ENCODE data around the gene FNBP1L.
A peak's percentile ranks its signal among the peaks of the same experiment; 100 is the strongest.

The FNBP1L gene

DNA sequence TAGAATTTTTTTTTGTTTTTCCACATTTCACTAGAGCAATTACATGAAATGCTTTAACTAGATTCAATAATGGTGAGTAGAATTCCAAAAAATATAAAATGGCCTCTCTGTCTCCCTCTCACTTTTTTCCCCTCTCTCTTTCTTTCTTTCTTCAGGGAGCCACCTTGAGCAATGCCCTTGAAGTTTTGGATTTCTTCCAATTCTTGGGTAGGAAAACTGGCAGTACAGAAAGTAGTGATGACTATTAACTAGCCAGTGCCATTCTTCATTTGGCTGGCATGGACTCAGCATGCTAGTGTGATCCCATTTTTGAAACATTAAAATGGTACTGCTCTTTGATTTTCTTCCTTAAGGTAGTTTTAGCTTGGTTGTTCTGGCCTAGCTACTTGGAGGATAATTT is 4.5 kb upstream of the FNBP1L start:
- no peak overlapping the region for H2AFZ ChIP-seq (ENCODE audit: low read length)
- no peaks in the 10 kb centered on the region for H4K20me1 ChIP-seq (ENCODE audit: insufficient read depth, low read length)
- H3K4me3 ChIP-seq (ENCODE audit: low read depth, low read length, poor library complexity, severe bottlenecking): no peak overlapping the region
- no peaks in the 10 kb centered on the region for H3F3A ChIP-seq (ENCODE audit: insufficient read depth, low read length)
- peaks cover 4% of the 10 kb centered on the region for H3K4me1 ChIP-seq (ENCODE audit: insufficient read depth, low read length, severe bottlenecking)
- H3K9ac ChIP-seq (ENCODE audit: low read length): no peak overlapping the region
- TF ChIP-seq EZH2 (IDR thresholded peaks at IDR 0.05; ENCODE audit: borderline replicate concordance, low read length): no peak
- no peak for TF ChIP-seq CTCF (IDR thresholded peaks at IDR 0.05; ENCODE audit: low read length)
- H3K4me2 ChIP-seq (ENCODE audit: low read length): no peak overlapping the region
- H3K79me2 ChIP-seq (ENCODE audit: insufficient read depth, low read length): no peaks in the 10 kb centered on the region
- no peaks in the 10 kb centered on the region for H3K27me3 ChIP-seq (ENCODE audit: insufficient read depth, low read length)
- H3K9me2 ChIP-seq (ENCODE audit: low read depth, low read length): no peaks in the 10 kb centered on the region
- H3K36me3 ChIP-seq (ENCODE audit: insufficient read depth, low read length): no peaks in the 10 kb centered on the region
- no peaks in the 10 kb centered on the region for H3K9me3 ChIP-seq (ENCODE audit: low read length)
- no peak overlapping the region for H3K27ac ChIP-seq (ENCODE audit: low read depth, low read length, poor library complexity, severe bottlenecking)

DNA sequence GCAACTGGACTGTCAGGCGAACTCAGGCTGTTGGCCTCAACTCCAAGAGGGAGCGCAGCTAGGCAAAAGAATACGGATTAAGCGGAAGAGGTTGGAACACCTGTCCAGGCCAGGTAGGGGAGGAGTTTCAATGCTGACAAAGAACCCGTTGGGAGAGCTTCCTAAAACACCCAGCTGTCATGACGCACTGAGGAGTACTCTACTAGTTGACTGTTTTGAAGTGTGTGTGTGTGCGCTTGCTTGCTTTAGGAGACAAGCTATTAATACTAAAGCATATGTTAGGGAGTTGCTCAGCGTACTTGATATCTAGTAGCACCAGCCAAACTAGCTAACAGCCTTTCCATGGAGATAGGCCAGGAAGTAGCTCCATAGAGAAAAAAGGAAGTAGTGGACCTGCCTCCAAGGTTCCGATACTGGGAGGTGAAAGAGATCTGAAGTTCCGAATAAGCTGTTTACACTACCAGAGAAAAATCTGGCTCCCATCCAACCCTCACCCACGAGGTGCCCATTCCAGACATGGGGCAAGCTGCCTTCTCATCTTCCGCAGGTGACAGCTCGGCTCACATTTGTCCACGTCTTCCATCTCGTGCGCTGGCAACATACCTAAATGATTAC is 974 bp upstream of the FNBP1L start:
- Histone ChIP-seq H3K9me2 (ENCODE audit: low read depth, low read length) (no peaks in the 10 kb centered on the region), H3K27ac (ENCODE audit: low read depth, low read length, poor library complexity, severe bottlenecking) (no peak overlapping the region), H3K4me1 (ENCODE audit: insufficient read depth, low read length, severe bottlenecking) (peaks cover 13% of the 10 kb centered on the region), H3K36me3 (ENCODE audit: insufficient read depth, low read length) (no peaks in the 10 kb centered on the region), H4K20me1 (ENCODE audit: insufficient read depth, low read length) (no peaks in the 10 kb centered on the region), H3K4me3 (ENCODE audit: low read depth, low read length, poor library complexity, severe bottlenecking) (no peak overlapping the region), H3K4me2 (ENCODE audit: low read length) (peak overlapping the region; percentile 90), H3K9ac (ENCODE audit: low read length) (no peak overlapping the region), H2AFZ (ENCODE audit: low read length) (no peak overlapping the region), H3K9me3 (ENCODE audit: low read length) (no peaks in the 10 kb centered on the region), H3F3A (ENCODE audit: insufficient read depth, low read length) (no peaks in the 10 kb centered on the region), H3K79me2 (ENCODE audit: insufficient read depth, low read length) (no peaks in the 10 kb centered on the region), H3K27me3 (ENCODE audit: insufficient read depth, low read length) (peaks cover 5% of the 10 kb centered on the region; the same call in 1 of the 2 replicates)
- TF ChIP-seq EZH2 (IDR thresholded peaks at IDR 0.05; ENCODE audit: borderline replicate concordance, low read length): no peak
- no peak for TF ChIP-seq CTCF (IDR thresholded peaks at IDR 0.05; ENCODE audit: low read length)

DNA sequence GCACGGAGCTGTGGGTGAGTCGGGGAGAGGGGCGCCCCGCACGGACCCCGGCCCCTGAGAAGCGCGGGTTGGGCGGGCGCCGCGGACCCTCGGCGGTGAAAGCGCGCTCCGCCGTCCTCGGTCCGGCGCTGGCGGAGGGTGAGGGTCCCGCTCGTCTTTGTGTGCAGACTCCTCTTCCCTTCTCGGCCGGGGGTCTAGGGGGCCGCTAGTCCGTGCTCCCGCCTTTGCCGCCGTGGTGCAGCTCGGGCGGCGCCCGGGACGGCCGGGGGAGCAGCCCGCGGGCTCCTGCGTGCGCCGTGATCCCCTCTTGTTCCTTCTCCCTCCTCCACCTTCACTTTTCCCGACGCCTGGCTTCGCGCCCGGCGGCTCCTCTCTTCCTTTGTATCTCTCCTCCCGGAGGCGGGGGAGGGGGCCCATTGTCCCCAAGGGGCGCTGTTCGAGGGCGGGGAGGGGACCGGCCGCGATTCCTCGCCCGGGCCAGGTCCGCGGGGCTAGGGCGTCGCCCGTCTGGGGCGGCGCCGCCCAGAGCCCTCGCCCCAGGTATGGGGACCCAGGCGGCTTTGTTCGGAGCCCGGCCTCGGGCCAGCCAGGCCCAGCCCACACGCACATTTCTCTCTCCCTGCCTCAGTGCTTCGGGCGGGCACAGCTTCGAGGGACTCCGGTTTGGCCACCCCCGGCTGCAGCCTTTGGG is 519 bp downstream of the FNBP1L start:
- peak overlapping the region; percentile 90 for H3K4me2 ChIP-seq (ENCODE audit: low read length)
- H3K36me3 ChIP-seq (ENCODE audit: insufficient read depth, low read length): no peaks in the 10 kb centered on the region
- peaks cover 13% of the 10 kb centered on the region for H3K4me1 ChIP-seq (ENCODE audit: insufficient read depth, low read length, severe bottlenecking)
- H3K4me3 ChIP-seq (ENCODE audit: low read depth, low read length, poor library complexity, severe bottlenecking): peak overlapping the region; percentile 70
- H3K79me2 ChIP-seq (ENCODE audit: insufficient read depth, low read length): no peaks in the 10 kb centered on the region
- H2AFZ ChIP-seq (ENCODE audit: low read length): no peak overlapping the region
- TF ChIP-seq CTCF (IDR thresholded peaks at IDR 0.05; ENCODE audit: low read length): no peak
- TF ChIP-seq EZH2 (IDR thresholded peaks at IDR 0.05; ENCODE audit: borderline replicate concordance, low read length): no peak
- H3K9me2 ChIP-seq (ENCODE audit: low read depth, low read length): no peaks in the 10 kb centered on the region
- H3K9ac ChIP-seq (ENCODE audit: low read length): peak overlapping the region; percentile 61
- no peaks in the 10 kb centered on the region for H3F3A ChIP-seq (ENCODE audit: insufficient read depth, low read length)
- H3K9me3 ChIP-seq (ENCODE audit: low read length): no peaks in the 10 kb centered on the region
- no peak overlapping the region for H3K27ac ChIP-seq (ENCODE audit: low read depth, low read length, poor library complexity, severe bottlenecking)
- no peaks in the 10 kb centered on the region for H4K20me1 ChIP-seq (ENCODE audit: insufficient read depth, low read length)
- H3K27me3 ChIP-seq (ENCODE audit: insufficient read depth, low read length): peaks cover 5% of the 10 kb centered on the region; the same call in 1 of the 2 replicates
